Activated T-helper 17 cell treated with anti-CD3 and anti-CD28 coated beads, Interleukin-2, amount 50 U/mL, for 72 hours (primary cell): Measurements from ENCODE around the gene PODXL. TPM values are rescaled to one million over a fixed set of nuclear protein-coding genes. Genes with fewer than 3 reads are reported as not detected.
A peak's percentile ranks its signal among the peaks of the same experiment; 100 is the strongest.

ENCODE experiments used
- ATAC-seq: fragments of 150-1000 bp; cut with Tn5 transposase; replicated peaks from 2 replicates; pipeline ENCODE4 v1.10.0; 2021; ENCODE audit warnings: mild to moderate bottlenecking, moderate library complexity
- H3K27ac Mint-ChIP-seq: one replicate; pipeline ENCODE4 v1.8.0; 2022; ENCODE audit warnings: mixed read lengths
- H3K27me3 Mint-ChIP-seq: one replicate; pipeline ENCODE4 v1.8.0; 2022; ENCODE audit warnings: mixed read lengths
- H3K36me3 Mint-ChIP-seq: one replicate; pipeline ENCODE4 v1.8.0; 2022; ENCODE audit warnings: low read depth, mild to moderate bottlenecking, mixed read lengths
- H3K4me1 Mint-ChIP-seq: one replicate; pipeline ENCODE4 v1.8.0; 2022; ENCODE audit warnings: mixed read lengths
- H3K4me3 Mint-ChIP-seq: one replicate; pipeline ENCODE4 v1.8.0; 2022; ENCODE audit warnings: mild to moderate bottlenecking, mixed read lengths
- H3K9me3 Mint-ChIP-seq: one replicate; pipeline ENCODE4 v1.8.0; 2022; ENCODE audit warnings: mixed read lengths
- total RNA-seq, 2 donors: library from RNA; stranded (reverse); gene quantifications; one replicate each; pipeline ENCODE4 v1.2.3, GENCODE V29; 2022

The PODXL gene
- total RNA-seq, 2 donors from 2014 or later = 0.40 to 1.8 TPM

DNA sequence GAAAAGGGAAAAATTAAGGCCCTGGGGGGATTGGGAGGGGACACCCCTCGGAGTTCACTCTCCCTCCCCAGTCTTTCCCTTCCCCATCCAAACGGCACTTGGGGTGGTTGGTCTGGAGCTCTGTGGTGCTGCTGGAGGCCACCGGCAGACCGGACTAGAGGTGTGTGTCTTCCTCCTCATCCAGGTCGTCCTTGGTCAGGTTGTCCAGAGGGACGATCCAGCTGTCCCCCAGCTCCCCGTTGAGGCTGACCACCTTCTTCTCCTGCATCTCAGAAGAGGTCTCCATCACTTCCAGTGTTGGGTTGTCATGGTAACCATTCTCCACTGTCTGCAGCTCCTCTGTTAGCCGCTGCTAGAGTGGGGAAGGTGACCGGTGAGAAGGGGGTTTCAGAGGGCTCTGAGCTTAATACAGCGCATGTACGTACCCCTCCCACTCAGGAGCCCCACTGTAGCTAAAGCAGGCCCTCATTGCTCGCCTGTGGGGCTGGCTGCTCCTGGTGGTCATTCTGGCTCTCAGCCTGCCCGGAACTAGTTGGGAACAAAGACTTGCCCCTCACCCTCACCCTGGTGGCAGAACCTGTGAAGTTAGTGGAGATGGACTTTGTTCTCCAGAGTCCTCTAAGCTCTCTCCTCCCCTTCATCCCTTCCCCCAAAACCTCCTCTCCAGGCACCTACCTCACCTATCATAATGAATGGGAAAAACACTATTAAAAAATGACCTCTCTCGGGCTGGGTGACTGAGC is 52.1 kb downstream of the PODXL start:
- Mint-ChIP-seq H3K9me3 (no peaks in the 10 kb centered on the region), H3K27me3 (peaks cover 3% of the 10 kb centered on the region), H3K27ac (peak overlapping the region; percentile 61), H3K4me3 (no peak overlapping the region), H3K4me1 (peaks cover 29% of the 10 kb centered on the region), H3K36me3 (peaks cover 9% of the 10 kb centered on the region)
- ATAC-seq = no peak

DNA sequence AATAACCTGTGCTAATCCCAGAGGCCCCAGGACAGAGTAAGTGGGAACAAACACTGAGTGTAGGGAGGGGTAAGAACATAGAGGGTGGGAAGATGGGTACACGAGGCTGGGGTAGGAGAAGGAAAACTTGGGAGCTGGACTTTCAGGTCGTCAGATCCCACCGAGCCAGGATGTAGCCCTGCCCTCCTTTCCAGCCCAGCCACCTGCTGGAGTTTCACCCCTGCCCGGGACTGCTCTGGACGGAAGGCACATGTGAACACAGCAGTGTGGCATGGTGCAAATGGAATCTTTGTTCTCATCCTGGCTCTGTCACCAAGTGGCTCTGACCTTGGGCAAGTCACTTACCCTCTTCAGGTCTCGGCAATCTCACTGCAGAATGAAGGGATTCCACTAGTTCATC is 52.8 kb downstream of the PODXL start:
- peaks cover 29% of the 10 kb centered on the region for H3K4me1 Mint-ChIP-seq
- no peak overlapping the region for H3K27ac Mint-ChIP-seq
- ATAC-seq = no peak
- peaks cover 9% of the 10 kb centered on the region for H3K36me3 Mint-ChIP-seq
- no peaks in the 10 kb centered on the region for H3K27me3 Mint-ChIP-seq
- no peak overlapping the region for H3K4me3 Mint-ChIP-seq
- no peaks in the 10 kb centered on the region for H3K9me3 Mint-ChIP-seq

DNA sequence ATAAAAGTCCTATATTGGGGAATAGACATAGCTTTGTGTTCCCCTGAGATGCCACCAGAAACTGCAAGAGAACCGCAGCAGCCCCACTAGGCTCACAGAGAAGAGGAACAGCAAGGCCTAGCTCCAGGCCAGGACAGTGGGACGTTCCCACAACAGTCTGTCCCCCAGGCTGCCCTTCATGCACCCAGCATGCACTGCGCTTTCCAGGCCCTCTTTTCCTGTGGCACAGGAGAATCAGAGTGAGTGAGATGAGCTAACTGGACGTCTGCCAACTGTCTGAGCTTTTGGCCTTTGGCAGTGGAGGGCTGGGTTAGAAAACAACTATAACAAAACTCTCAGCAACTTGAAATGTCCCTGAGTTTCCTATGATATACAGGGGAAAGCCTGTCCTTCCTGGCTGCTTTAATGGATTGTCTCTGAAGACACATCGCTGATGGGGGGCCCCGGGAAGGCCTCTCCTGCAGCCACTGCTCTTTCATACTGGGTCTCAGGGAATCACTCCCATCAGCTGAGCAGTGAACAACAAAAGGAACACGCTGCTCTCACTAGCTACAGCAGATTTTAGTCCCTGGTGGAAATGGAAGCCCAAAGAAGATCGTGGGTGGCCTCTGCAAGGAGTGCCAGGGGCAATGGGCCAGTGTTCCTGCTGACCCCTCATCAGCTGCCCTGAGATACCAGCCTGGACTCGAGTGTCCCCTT is 53.5 kb downstream of the PODXL start:
- peaks cover 24% of the 10 kb centered on the region for H3K4me1 Mint-ChIP-seq
- H3K27ac Mint-ChIP-seq = peak overlapping the region; percentile 38
- no peaks in the 10 kb centered on the region for H3K9me3 Mint-ChIP-seq
- peaks cover 9% of the 10 kb centered on the region for H3K36me3 Mint-ChIP-seq
- ATAC-seq = no peak
- no peak overlapping the region for H3K4me3 Mint-ChIP-seq
- H3K27me3 Mint-ChIP-seq = no peaks in the 10 kb centered on the region

DNA sequence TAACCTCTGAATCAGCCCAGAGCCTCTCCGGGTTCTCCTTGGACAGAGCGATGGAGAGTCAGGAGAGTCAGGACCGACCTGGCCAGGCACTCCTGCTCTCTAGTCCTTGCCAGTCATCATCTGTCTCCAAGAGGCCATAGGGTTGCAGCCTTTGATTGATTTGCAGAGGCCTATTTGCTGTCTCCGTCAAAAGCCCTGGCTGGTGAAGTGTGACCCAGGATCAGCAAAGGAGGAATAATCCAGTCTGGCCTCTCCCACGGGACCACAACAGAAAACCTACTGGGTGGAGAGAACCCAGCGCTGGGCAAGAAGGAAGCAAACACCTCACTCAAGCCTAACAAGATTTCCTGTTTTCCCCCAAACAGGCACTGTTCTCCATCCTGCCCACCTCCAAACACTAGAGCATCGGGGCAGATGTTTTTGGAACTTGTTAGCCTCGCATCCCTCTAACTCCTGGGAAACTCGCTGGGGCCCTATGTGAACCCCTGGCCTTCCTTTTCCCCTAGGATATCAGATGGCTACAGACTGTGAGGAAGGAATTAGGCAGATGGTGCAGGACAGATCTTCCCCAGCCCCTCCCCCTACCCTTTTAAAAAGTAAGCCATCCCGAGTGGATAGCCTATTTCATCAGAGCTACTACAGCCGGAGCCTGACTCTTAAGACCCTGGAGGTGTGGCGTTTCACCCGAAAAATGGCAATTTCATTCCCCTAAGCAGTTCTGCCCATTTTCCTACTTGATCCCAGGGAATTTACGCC is 54.3 kb downstream of the PODXL start:
- H3K27me3 Mint-ChIP-seq = no peaks in the 10 kb centered on the region
- peak overlapping the region; percentile 79 for H3K27ac Mint-ChIP-seq
- peaks cover 15% of the 10 kb centered on the region for H3K36me3 Mint-ChIP-seq
- H3K9me3 Mint-ChIP-seq = no peaks in the 10 kb centered on the region
- peaks cover 21% of the 10 kb centered on the region for H3K4me1 Mint-ChIP-seq
- ATAC-seq = no peak
- H3K4me3 Mint-ChIP-seq = peak overlapping the region; percentile 53

DNA sequence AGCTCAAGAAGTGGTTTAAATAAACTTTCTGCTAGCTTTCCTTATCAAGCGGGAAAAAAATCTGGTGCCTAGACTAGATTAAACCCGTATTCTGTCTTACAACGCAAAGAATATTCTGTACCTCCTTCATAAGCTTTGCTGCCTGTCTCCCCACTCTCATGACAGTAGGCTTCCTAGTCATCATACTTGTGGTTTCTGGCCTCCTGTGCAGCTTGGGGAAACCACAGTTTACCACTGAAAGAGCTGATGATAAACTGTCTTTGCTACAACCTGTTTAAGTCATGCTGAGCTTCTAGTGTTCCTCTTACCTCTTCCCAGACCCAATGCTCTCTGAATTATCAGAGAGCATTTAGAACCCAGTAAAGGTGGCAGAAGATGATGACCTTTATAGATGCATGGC is 55.0 kb downstream of the PODXL start:
- Mint-ChIP-seq H3K4me1 (peaks cover 21% of the 10 kb centered on the region), H3K9me3 (no peaks in the 10 kb centered on the region), H3K27ac (peak overlapping the region; percentile 79), H3K36me3 (peaks cover 22% of the 10 kb centered on the region), H3K4me3 (peak overlapping the region; percentile 53), H3K27me3 (no peaks in the 10 kb centered on the region)
- ATAC-seq = peak; percentile 96

DNA sequence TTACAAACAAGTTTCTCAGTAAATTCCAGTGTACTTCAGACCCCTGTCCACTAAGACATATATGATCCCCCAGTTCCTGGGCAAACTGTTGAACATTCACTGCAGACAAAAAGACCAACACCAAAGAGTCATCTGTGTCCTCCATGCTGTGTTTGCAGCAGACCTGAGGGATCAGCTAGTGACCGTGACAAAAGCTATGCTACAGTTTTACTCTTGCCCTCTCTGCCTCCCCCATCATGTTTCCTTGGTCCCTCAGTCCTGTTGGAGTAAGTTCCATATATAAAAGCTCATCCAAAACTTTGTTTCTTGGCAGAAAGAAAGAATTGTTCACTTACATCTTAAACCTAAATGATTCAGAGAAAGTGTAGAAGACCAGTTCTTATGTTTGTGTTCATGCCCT is 56.1 kb downstream of the PODXL start:
- Mint-ChIP-seq H3K27me3 (no peaks in the 10 kb centered on the region), H3K4me1 (peaks cover 21% of the 10 kb centered on the region), H3K4me3 (no peak overlapping the region), H3K27ac (no peak overlapping the region), H3K9me3 (no peaks in the 10 kb centered on the region), H3K36me3 (peaks cover 32% of the 10 kb centered on the region)
- ATAC-seq = no peak

DNA sequence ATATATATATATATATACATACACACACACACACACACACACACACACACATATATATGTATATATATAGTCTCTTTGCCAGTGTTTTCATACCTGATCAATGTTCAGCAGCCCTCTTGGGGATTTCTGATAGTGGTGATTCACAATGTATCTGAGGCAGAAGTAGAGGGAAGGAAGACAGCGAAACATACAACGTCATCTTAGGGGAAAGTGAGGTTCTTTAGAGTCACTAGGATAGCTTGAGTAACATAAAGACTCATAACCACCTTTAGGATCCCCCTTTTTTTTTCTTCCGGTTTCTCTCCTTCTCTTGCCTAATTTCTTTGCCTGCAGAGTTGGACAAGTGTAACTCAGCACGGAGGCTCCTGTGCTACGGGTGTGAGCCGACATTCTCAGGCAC is 56.6 kb downstream of the PODXL start:
- no peak overlapping the region for H3K4me3 Mint-ChIP-seq
- H3K27ac Mint-ChIP-seq = no peak overlapping the region
- no peaks in the 10 kb centered on the region for H3K9me3 Mint-ChIP-seq
- no peaks in the 10 kb centered on the region for H3K27me3 Mint-ChIP-seq
- H3K4me1 Mint-ChIP-seq = peaks cover 17% of the 10 kb centered on the region
- ATAC-seq = peak; percentile 70
- H3K36me3 Mint-ChIP-seq = peaks cover 32% of the 10 kb centered on the region

DNA sequence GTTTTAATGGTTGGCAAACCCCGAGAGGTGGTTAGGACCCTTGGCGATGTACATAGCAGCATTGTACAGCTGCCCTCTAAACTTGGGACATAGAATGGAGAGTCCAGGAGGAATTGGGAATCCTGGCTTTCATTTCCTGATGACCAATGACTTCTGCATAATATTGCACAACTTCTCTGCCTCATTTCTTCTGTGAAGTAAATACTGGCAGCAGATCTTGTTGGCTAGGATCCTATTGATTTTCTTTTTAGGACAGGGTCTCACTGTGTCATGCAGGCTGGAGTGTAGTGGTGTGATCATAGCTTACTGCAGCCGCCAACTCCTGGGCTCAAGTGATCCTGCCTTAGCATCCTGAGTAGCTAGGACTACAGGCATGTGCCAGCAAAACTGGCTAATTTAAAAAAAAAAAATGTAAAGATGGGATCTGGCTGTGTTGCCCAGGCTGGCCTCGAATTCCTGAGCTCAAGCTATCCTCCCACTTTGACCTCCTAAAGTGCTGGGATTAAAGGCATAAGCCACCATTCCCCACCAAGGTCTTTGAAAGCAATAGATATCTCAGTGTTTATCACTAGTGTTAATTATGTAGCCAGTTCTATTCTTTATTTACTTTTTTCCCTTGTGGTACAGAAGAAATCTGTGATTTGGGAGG is 58.1 kb downstream of the PODXL start:
- Mint-ChIP-seq H3K9me3 (no peaks in the 10 kb centered on the region), H3K36me3 (peaks cover 32% of the 10 kb centered on the region), H3K27ac (no peak overlapping the region), H3K27me3 (no peaks in the 10 kb centered on the region), H3K4me1 (peaks cover 15% of the 10 kb centered on the region), H3K4me3 (no peak overlapping the region)
- ATAC-seq = no peak

DNA sequence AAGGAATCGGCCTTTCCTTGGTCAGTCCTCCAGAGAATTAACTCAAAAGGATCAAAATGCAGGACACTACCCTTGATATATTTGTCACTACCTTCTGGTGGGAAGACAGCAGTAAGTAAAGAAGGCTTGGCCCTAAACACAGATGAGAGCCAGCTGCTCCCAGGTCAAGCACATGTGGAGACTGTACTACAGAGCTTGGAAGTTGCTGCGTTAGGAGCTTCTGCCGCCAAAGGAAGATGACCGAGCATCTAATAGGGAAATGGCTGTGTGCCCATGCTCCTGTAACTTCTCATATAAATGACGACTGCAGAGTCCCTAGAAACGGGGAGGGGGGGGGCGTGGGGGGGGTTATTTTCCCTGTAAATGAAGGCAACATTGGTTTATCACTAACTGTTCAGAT is 59.0 kb downstream of the PODXL start:
- Mint-ChIP-seq H3K36me3 (peaks cover 32% of the 10 kb centered on the region), H3K9me3 (no peaks in the 10 kb centered on the region), H3K27me3 (no peaks in the 10 kb centered on the region), H3K4me1 (peaks cover 11% of the 10 kb centered on the region), H3K4me3 (no peak overlapping the region), H3K27ac (no peak overlapping the region)
- ATAC-seq = no peak

DNA sequence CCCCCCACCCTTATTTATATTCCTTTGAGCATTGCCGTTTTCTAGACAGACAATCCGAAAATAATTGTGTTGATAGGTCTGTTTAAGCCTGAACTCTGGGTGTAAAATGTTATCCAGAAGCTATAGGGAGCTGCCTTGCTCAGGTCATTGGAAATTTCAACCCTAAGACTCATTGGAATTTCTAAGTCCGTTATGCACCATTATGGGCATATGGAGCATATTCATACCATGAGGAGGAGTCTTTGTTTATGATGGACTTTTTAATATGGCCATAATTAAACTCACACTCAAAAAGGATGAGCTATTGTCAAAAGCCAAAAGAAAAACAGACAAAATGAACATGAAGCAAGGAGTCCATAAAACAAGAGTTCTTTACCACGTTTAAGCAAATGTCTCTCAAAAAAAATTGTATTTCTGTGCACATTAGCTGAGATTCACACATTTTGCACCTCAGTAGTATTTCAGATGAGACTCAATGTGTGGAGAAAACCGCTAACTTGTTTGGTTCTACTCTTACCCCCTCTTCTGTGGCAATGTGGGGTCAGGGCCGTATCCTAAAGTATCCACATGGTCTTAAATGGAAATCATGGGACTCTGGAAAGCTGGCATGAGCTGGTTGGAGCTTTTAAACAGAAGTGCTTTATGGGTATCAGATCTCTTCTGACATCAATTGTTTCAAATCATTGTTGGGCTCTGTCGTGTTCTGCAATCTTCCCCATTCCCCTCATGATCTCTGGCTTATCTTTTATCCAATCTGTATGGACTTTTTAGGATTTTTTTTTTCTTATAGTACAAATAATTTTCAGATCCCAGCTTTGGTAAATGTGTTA is 60.5 kb downstream of the PODXL start:
- Mint-ChIP-seq H3K4me3 (no peak overlapping the region), H3K27me3 (no peaks in the 10 kb centered on the region), H3K4me1 (no peaks in the 10 kb centered on the region), H3K36me3 (peaks cover 26% of the 10 kb centered on the region), H3K27ac (no peak overlapping the region), H3K9me3 (no peaks in the 10 kb centered on the region)
- no peak for ATAC-seq

DNA sequence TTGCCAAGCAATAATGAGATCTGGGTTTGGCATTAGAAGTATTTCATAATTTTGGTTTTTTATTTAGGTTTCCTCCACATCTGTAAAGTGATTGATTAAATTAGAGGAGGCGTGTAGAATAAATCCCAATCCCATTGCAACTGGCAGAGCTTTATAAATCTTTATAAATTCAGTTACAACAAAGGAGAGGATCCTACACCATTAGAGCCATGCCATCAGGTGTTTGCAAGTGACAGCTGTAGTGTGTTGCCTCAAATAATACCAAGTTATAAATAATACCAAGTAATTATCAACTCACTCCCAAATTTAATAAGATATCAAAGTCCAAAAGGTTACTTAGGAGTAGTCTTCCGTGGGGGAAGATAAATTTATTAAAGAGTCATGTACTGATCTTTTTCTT is 62.2 kb downstream of the PODXL start:
- no peaks in the 10 kb centered on the region for H3K4me1 Mint-ChIP-seq
- H3K9me3 Mint-ChIP-seq = no peaks in the 10 kb centered on the region
- no peaks in the 10 kb centered on the region for H3K27me3 Mint-ChIP-seq
- ATAC-seq = no peak
- peaks cover 32% of the 10 kb centered on the region for H3K36me3 Mint-ChIP-seq
- no peak overlapping the region for H3K4me3 Mint-ChIP-seq
- H3K27ac Mint-ChIP-seq = no peak overlapping the region

DNA sequence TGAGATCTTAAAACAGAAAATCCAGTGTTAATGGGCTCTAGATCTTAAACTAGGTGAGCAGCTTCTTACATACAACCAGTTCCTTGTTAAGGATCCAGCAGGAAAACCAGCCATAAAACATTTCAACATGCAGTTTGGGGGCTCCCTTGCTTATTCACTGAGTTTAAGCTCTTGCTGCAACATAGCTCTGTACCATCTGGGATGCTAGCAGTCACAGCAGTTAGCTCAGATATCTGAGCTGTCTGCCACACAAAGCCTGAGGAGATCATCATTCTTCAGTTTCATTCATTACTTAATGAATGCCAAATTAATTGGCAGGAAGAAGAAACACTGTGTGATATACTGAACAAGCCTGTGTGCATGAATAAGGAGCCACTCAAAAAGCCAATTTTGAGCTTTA is 62.8 kb downstream of the PODXL start:
- H3K4me3 Mint-ChIP-seq = no peak overlapping the region
- ATAC-seq = no peak
- H3K4me1 Mint-ChIP-seq = no peaks in the 10 kb centered on the region
- peaks cover 32% of the 10 kb centered on the region for H3K36me3 Mint-ChIP-seq
- H3K9me3 Mint-ChIP-seq = no peaks in the 10 kb centered on the region
- H3K27ac Mint-ChIP-seq = no peak overlapping the region
- H3K27me3 Mint-ChIP-seq = no peaks in the 10 kb centered on the region

DNA sequence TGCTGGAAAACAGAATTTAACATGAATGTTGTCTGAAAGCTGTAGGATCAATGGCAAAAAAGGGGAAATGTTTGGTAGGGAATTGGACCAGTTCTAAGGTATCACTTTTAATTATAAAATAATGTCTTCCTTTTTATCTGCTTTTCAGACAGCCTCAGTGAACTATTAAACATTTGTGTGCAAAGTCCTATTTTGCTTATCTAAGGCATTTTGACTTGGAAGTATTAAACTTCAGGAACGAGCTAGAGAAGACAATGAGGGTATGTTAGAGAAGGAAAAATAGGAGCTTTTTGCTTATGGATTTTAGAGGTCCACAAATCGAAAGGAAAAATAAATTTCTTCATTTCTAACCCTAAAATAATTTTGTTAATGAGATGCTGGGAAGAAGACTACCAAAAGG is 63.3 kb downstream of the PODXL start:
- H3K4me3 Mint-ChIP-seq = no peak overlapping the region
- no peaks in the 10 kb centered on the region for H3K27me3 Mint-ChIP-seq

DNA sequence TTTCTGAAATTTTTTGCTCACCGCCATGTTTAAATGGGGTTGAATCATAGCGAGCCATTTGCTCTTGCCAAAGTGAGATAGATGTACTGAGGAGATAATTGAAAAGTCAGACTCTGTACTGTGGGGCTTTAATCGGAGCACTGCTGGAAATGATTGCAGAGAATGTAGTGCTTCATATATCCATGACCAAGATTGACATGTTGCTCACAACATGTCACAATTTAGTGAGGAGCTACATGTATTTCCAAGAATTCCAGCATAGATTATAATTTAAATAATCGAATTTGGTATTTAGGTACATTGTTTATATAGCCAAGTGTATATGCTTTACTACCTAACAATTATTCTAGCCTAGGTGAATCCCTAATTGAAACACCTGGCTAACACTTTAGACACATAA is 66.5 kb downstream of the PODXL start:
- H3K36me3 Mint-ChIP-seq = peaks cover 35% of the 10 kb centered on the region
- no peak overlapping the region for H3K27ac Mint-ChIP-seq
- H3K4me1 Mint-ChIP-seq = no peaks in the 10 kb centered on the region
- no peaks in the 10 kb centered on the region for H3K27me3 Mint-ChIP-seq
- ATAC-seq = no peak
- H3K9me3 Mint-ChIP-seq = no peaks in the 10 kb centered on the region
- H3K4me3 Mint-ChIP-seq = no peak overlapping the region

More for the DNA sequence above, 63.3 kb downstream of the PODXL start:
- Mint-ChIP-seq H3K27ac (no peak overlapping the region), H3K4me1 (no peaks in the 10 kb centered on the region), H3K36me3 (peaks cover 34% of the 10 kb centered on the region), H3K9me3 (no peaks in the 10 kb centered on the region)
- no peak for ATAC-seq
